NCI-H526 treated with DMSO at 0.1 percent for 48 hours (cell line): Measurements from ENCODE around the gene CLEC20A.

Source experiments
- DNase-seq: peaks from one replicate; lab custom pipeline; 2025; lab: John Stamatoyannopoulos, UW

Gene CLEC20A

DNA sequence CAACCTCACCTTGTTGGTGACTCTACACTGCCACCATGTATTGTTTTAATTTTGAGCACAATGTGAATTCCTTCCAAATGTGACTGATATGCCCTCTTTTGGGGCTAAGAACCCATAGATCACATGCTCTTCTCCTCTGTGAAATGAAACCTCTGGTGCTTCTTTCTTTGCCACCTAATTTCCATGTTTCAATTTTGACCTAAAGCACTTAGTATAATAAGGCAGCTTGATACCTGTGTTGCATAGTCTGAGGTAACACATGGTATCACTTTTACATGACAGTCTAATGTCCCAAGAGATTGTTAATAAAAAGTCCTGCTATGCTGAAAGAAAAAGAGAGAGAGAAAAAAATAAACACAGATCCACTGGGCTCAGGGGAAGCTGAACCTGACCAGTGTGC, 24.2 kb downstream of the CLEC20A start:
- no peak for DNase-seq

DNA sequence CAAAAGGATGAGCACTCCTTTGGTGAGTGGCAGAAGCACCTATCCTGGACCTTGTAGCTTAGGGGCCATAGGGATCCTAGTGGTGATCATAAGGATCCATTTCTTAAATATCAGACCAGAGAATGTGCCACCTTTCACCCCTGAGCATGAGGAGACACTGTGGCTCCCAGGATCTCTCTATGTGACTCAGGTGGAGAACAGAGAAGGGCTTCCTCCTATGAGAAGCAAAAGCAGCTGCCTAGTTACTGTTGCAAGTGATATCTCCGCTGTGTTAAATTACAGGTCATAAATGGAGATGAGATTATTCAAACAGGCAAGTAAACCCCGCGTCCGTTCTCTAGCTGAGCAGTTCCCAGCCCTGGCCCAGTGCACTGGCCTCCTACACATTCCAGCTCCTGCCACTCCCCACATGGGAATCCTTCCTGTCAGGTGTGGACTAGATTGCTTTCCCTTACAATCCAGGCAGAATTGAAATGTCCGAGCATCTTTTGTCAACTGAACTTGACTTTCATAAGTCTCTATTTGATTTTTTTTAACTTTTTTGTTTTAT, 26.3 kb downstream of the CLEC20A start:
- peak; percentile 96 for DNase-seq

DNA sequence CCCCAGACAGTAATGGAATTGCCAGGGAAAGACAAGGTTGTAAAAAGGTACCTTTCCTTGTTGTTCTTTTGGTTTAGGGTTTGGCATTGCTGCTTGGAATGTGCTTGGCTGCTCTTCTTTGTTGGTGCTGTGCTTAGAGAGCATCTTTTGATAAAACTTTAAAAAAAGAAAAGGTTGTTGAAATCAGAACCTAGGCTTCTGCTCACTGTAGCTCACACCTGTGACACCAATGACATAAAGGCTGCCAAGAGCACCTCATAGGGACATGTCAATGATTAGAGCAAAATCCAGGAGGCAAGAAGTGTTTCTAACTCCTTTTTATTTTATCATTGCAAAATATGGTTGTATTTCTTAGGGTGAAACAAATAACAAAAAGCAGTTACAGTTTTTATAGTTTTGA, 28.9 kb downstream of the CLEC20A start:
- DNase-seq = no peak

DNA sequence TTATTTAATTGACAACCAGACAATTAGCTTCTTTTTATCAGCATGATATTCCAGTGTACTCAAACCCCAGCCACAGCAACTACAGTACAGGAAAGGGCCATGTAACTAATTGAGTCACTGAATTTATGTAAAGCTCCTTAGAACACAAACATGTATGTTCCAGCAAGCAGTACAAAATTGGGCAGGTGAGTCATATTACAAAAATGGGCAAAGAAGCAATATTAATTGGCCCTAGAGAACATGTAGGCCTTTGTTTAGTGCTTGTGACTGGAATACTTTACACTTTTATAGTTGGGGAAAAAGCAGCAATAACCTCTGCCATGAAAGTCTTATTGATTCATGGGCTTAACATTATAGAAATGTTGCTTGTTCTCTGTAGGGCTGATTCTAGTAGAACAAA, 31.8 kb downstream of the CLEC20A start:
- DNase-seq = no peak

DNA sequence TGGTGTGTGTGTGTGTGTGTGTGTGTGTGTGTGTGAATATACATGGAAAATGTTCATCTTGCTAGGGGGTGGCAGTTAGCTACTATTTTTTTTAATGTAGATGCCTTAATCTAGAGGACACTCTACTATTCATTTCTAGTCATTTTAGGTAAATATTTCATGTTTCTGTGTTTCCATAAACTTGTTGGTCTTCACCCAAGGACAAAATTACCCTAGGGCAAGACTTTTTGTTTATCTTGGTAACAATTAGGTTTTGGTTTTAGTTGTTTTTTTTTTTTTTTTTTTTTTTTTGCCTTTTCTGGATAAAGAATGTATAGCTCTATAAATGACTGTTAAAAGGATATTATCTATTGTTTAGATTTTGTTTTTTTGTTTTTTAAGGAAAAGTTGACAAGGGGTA, 32.2 kb downstream of the CLEC20A start:
- DNase-seq = no peak

DNA sequence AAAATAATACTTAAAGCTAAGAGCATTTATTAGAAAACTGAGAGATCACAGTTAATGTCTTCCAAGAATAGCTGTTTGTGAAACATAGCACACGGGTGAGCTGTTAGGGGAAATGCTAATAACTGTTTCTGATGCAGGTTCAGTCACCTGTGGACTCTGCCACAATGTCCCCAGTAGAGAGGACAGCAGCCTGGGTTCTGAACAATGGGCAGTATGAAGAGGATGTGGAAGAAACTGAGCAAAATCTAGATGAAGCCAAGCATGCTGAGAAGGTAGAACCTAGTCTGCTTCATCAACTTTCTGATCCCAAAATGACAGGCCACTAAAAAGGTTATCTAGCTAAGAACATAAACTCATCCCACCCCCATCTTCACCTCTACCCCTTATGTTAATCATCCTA, 32.6 kb downstream of the CLEC20A start:
- no peak for DNase-seq

DNA sequence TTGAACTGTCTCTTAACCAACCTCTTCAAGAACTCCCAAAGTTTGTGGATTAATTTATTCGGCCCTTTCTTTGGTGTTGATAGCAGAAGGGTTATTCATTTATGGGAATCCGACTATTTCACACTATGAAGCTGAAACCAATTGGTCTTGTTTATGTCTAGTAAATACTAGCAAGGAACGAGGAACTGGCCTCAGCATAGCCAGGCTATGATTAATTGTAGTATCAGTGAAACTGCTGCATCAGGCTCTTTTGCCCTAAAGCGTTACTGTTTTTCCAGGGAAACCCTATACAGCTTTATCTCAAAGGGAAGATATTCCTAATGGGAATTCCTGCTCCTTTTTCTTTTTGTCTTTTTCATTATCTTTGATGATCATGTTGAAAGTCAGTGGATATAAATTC, 35.1 kb downstream of the CLEC20A start:
- DNase-seq = no peak

DNA sequence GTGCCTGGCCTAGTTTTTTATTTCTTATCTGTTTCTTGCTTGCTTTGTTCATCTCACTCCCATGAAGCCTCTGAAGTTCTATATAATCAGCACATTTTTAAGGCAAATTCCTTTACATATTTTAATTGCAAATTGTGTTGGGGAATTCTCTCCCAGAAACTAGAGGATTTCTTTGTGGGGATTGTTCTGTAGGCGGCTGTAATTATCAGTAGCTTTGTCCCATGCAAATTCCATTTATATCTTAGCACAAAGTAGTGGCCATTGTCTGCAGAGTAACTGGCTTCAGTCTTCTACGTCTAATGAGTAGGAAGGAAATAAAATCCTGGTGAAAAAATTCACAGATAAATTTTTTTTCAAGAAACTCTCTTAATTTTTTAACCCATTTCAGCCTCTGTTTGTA, 35.7 kb downstream of the CLEC20A start:
- DNase-seq = peak; percentile 58

DNA sequence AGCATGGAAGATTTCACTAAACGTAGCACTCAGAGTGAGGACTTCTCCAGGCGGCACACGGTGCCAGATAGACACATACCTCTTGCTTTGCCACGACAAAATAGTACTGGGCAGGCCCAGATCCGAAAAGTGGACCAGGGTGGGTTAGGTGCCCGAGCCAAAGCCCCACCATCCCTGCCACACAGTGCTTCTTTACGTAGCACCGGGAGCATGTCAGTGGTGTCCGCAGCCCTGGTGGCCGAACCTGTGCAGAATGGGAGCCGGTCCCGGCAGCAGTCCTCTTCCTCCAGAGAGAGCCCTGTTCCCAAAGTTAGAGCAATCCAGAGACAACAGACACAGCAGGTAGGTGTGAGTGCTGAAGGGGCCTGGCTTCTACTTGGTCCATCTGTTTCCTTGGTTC, 38.6 kb downstream of the CLEC20A start:
- no peak for DNase-seq

DNA sequence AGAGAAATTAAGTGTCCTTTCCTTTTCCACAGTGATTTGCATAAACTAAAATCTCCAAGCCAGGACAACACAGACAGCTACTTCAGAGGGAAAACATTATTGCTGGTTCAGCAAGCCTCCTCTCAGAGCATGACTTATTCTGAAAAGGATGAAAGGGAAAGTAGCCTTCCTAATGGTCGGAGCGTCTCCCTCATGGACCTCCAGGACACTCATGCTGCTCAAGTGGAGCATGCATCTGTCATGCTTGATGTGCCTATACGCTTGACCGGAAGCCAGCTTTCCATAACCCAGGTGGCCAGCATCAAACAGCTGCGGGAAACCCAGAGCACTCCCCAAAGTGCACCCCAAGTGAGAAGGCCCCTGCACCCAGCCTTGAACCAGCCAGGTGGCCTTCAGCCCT, 39.1 kb downstream of the CLEC20A start:
- no peak for DNase-seq

DNA sequence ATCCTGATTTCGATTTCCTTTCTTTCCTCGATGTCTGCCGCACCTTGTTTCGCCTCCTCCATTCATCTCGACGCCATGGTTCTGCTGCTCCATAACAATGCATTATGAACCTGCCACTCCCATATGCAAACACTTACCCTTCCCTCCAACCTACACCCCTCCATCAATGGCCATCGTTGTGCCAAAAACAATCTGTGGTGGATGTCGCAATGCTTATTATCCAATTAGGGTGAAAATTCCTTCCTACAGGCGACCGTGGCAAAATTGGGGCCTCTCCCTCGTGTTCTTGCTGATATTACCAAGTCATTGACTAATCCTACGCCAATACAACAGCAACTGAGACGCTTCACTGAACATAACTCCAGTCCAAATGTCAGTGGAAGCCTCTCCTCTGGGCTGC, 40.3 kb downstream of the CLEC20A start:
- DNase-seq = no peak

DNA sequence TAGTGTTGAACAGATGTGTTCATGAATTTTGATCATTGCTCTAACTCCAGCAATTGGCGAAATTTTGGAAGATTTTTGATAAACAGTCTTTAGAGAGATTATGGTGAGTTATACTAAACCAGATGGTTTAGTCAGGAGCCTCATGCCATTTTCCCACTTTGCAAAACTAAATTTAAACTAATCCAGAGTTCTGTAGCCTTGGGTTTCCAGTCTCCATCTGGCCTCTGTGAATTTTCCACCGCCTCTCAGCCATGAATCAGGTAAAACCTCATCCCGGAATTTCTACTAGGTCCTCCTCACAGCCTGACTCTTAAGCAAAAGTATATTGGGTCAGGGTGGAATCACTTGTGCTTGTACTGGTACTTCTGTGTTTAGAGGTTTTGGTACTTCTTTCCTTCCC, 44.8 kb downstream of the CLEC20A start:
- DNase-seq = no peak

DNA sequence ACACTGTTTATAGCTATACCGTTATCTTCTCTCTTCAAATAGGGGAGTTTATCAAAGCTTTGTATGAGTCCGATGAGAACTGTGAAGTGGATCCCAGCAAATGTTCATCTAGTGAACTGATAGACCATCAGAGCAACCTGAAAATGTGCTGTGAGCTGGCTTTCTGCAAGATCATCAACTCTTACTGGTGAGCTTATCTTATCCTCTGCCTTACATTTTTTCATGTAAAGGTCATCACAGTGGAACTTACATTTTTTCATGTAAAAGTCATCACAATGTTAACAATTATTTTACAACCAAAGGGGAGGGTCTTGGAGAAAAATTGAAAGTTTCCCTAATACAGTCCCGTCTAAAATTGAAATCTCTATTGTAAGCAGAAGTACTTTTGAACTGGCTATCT, 45.2 kb downstream of the CLEC20A start:
- no peak for DNase-seq

DNA sequence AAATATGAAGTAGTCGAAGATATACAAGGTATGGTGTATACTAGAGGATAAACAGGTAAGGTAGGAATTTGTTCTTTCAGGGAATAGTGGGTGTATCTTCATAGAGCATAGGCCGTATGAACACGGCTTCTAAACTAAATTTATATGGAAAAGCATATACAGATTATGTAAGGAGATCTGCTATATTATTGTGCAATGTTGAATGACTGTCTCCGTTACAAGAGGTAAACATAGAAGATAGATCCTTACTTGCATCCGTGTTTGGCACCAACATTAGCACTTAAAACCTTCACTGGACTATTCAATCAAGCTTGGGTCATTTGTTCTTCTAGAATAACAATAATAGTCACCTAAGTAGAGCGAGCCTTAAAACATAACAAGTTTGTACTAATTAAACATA, 45.9 kb downstream of the CLEC20A start:
- DNase-seq = no peak

DNA sequence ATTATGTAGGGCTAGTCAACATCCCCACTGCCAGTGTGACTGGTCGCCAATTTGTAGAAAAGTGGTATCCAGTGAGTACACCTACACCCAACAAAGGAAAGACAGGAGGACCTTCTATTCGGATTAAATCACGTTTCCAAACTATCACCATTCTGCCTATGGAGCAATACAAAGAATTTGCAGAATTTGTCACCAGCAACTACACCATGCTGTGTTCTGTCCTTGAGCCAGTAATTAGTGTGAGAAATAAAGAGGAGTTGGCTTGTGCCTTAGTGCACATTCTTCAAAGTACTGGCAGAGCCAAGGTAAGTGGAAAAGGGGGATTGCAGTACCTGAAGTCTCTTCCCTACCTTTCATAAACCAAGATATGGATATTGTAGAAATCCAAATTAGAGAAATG, 53.8 kb downstream of the CLEC20A start:
- no peak for DNase-seq

DNA sequence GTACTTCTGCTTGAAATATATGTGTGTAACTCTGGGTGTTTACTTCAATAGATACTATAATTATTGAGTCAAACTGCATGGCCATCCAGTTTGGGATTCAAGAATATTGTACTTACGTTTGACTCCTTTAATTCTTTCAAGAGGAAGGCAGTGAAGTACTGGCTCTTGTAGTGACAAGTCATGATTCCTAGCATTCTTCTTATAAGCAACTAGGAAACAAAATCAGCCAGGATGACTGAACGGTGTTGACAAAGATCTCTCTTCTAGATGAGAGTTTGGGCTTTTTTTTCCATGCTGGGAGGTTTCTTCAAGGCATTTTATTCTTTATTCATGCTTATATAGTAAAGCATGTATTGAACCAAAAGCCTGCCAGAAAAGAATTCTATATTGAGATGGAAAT, 58.3 kb downstream of the CLEC20A start:
- no peak for DNase-seq

DNA sequence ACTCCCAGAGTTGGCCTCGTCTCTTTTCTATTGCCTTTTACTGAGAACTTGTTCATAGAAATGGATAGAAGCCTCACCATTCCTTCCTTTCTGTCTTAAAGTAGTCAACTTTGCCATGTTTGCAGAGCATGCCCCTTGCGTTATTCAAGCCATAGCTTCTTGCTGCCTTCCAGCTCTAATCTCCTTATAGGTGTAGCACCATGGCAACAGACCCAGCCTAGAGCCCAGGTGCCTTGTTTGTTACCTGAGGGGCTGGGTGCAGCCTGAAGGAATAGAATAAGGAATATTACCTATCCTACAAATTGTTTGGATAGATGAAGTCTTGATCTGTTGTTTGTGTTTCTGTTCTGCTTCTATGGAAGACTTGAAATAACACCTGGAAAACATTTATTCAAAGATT, 59.9 kb downstream of the CLEC20A start:
- DNase-seq = no peak

DNA sequence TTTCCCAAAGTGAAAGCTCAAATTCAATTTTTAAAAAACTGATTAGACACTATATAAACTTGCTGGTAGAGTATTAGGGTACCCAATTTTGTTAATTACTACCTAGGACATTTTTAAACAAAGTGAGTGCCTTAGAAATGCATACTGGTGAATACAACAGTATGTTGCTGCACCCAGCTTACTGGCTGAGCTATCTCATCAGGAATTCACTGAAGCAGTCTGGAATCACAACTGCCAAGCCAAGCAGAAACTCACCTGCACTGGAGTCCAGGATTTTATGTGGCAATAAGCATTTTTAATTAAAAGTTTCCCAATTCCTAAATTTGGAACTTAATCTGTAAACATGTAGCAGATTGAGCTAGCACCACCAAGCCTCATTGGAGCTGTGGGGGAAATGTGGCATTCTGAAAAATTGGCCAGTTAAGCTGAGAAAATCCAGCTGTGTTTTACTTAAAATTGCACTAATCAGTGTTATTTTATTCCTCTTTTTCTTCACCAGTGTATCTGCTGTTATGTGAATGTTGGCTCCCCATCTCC, 61.8 kb downstream of the CLEC20A start:
- no peak for DNase-seq

DNA sequence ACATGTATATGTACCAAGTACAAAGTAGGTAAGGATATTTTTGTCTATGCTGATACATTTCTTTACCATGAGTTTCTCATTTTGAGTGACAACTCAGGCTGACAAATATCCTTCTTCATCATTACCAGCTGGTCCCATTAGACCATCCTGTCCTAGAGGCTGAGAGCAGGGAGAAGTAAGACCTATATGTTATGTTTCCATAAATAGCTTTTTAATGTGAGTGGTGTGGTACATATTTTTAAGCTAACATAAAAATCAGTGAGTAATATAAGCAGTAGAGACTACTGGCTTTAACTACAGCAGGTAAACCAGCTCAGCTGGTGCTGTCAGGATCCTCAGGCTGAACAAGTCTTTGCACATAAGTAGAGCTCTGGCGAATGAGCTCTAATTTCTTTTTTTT, 62.4 kb downstream of the CLEC20A start:
- no peak for DNase-seq
